Activated CD4-positive, alpha-beta T cell treated with anti-CD3 and anti-CD28 coated beads, Interleukin-2, amount 50 U/mL, for 1 hour (primary cell): ENCODE results near the gene CAPN7.
A peak's percentile ranks its signal among the peaks of the same experiment; 100 is the strongest.

Experiments used
- DNase-seq: peaks from one replicate; pipeline ENCODE4 v3.0.0-alpha.2; 2020

The CAPN7 gene

GRCh38 chr3:15279205-15279604 is 73.2 kb downstream of the CAPN7 start:
- DNase-seq = no peak

- no peak for DNase-seq
Measured at GRCh38 chr3:15279671-15280402, 73.8 kb downstream of the CAPN7 start.

GRCh38 chr3:15280853-15281532 is 74.9 kb downstream of the CAPN7 start:
- DNase-seq = no peak

- no peak for DNase-seq
Measured at GRCh38 chr3:15281817-15282216, 75.8 kb downstream of the CAPN7 start.

GRCh38 chr3:15283702-15284101 is 77.7 kb downstream of the CAPN7 start:
- DNase-seq = no peak

GRCh38 chr3:15284121-15284889 is 78.3 kb downstream of the CAPN7 start:
- DNase-seq = no peak

- DNase-seq = no peak
Measured at GRCh38 chr3:15286022-15286421, 80.0 kb downstream of the CAPN7 start.

- DNase-seq = no peak
Measured at GRCh38 chr3:15287565-15288330, 81.7 kb downstream of the CAPN7 start.

- DNase-seq = no peak
Measured at GRCh38 chr3:15288331-15289035, 82.4 kb downstream of the CAPN7 start.

- no peak for DNase-seq
Measured at GRCh38 chr3:15289661-15290060, 83.6 kb downstream of the CAPN7 start.

GRCh38 chr3:15290736-15291135 is 84.7 kb downstream of the CAPN7 start:
- no peak for DNase-seq

- peak; percentile 56 for DNase-seq
Measured at GRCh38 chr3:15291589-15292541, 85.8 kb downstream of the CAPN7 start.

- DNase-seq = no peak
Measured at GRCh38 chr3:15292765-15293522, 86.9 kb downstream of the CAPN7 start.

GRCh38 chr3:15294929-15295328 is 88.9 kb downstream of the CAPN7 start:
- no peak for DNase-seq

- no peak for DNase-seq
Measured at GRCh38 chr3:15295506-15295905, 89.5 kb downstream of the CAPN7 start.

- DNase-seq = no peak
Measured at GRCh38 chr3:15297608-15298350, 91.7 kb downstream of the CAPN7 start.

- DNase-seq = no peak
Measured at GRCh38 chr3:15298504-15298903, 92.5 kb downstream of the CAPN7 start.

GRCh38 chr3:15299036-15299435 is 93.0 kb downstream of the CAPN7 start:
- DNase-seq = no peak

GRCh38 chr3:15300323-15301078 is 94.5 kb downstream of the CAPN7 start:
- no peak for DNase-seq
